A549 (cell line): Measurements from ENCODE around the gene CD8B. TPM values are rescaled to one million over a fixed set of nuclear protein-coding genes. Genes with fewer than 3 reads are reported as not detected.

Experiments
- ATAC-seq, 2 experiments: fragments of 200-7000 bp in 1 of 2; fragments of >200 bp in 1 of 2; cut with Nextera tagmentation in 1 of 2; cut with Tn5 transposase in 1 of 2; 3 replicates each; pipeline versions ENCODE4 v1.8.0 to v1.9.1; 2018 to 2020; ENCODE audit warnings: mild to moderate bottlenecking in 1 of 2, moderate library complexity in 1 of 2
- CTCF ChIA-PET: fragments of 300-600 bp; sonication (Branson Sonifier 250); formaldehyde crosslinking; extraction: SDS; loops from one replicate; lab custom pipeline; 2021; ENCODE audit warnings: antibody characterized with exemption, inconsistent platforms; lab: Yijun Ruan, JAX
- POLR2A ChIA-PET: fragments of 350-600 bp; formaldehyde crosslinking; extraction: SDS; loops from one replicate; lab custom pipeline; 2021; ENCODE audit warnings: antibody characterized with exemption, inconsistent platforms; lab: Yijun Ruan, JAX
- DNase-seq, 2 experiments: peaks; one replicate each; pipeline versions ENCODE4 v3.0.0 to v3.0.0-alpha.2; 2011 to 2016; ENCODE audit warnings: low read depth in 1 of 2, low spot score in 1 of 2
- FAIRE-seq: peaks from 2 replicates; lab custom pipeline; 2011; peaks lifted over from hg19 to GRCh38; lab: Jason Lieb, UNC
- H3K27ac ChIP-seq, 2 experiments: fragments of >200 bp; sonication (Bioruptor Twin); formaldehyde crosslinking; 3 replicates each; pipeline ENCODE4 v1.5.1; 2016 to 2017
- H3K4me1 ChIP-seq: fragments of >200 bp; sonication (Bioruptor Twin); formaldehyde crosslinking; 3 replicates; pipeline ENCODE4 v1.6.1; 2016
- H3K4me2 ChIP-seq: fragments of >200 bp; sonication (Bioruptor Twin); formaldehyde crosslinking; 3 replicates; pipeline ENCODE4 v1.6.1; 2016
- H3K4me3 ChIP-seq: fragments of >200 bp; sonication (Bioruptor Twin); formaldehyde crosslinking; 3 replicates; pipeline ENCODE4 v1.5.1; 2016
- H3K9me3 ChIP-seq: fragments of >200 bp; sonication (Bioruptor Twin); formaldehyde crosslinking; 3 replicates; pipeline ENCODE4 v1.6.1; 2016
- ATOH8 ChIP-seq: fragments of 250-450 bp; sonication (Bioruptor Pico); IDR thresholded peaks from 2 replicates; pipeline ENCODE4 v1.5.0; 2020; ENCODE audit warnings: low read depth, mild to moderate bottlenecking, moderate library complexity
- BHLHE40 ChIP-seq: IDR thresholded peaks from 2 replicates; pipeline ENCODE4 v1.6.1; 2012; ENCODE audit warnings: low read depth, low read length, inconsistent platforms
- CBX8 ChIP-seq: fragments of 200-600 bp; sonication (generic); IDR thresholded peaks from 2 replicates; pipeline ENCODE4 v1.6.1; 2016
- CEBPB ChIP-seq, 2 experiments: fragments of >200 bp in 1 of 2; sonication (Bioruptor Twin) in 1 of 2; formaldehyde crosslinking in 1 of 2; IDR thresholded peaks; 2 replicates each; pipeline ENCODE4 v1.6.1; 2012 to 2016
- CHD2 ChIP-seq: fragments of 150-350 bp; IDR thresholded peaks from 2 replicates; pipeline ENCODE4 v1.6.1; 2014; ENCODE audit warnings: low read length; ENCODE audit not compliant: partially characterized antibody
- EP300 ChIP-seq, 2 experiments: fragments of >200 bp; sonication (Bioruptor Twin); formaldehyde crosslinking; IDR thresholded peaks; 2 replicates in 1 of 2; 3 replicates in 1 of 2; pipeline ENCODE4 v1.6.1; 2016 to 2017
- ESRRA ChIP-seq: fragments of 150-350 bp; IDR thresholded peaks from 2 replicates; pipeline ENCODE4 v1.6.1; 2014; ENCODE audit warnings: mild to moderate bottlenecking, low read length, borderline replicate concordance
- FOSL2 ChIP-seq, 2 experiments: fragments of 450-650 bp in 1 of 2; fragments of >200 bp in 1 of 2; sonication (Bioruptor Twin) in 1 of 2; formaldehyde crosslinking; IDR thresholded peaks; 2 replicates each; pipeline versions ENCODE4 v1.5.0 to v1.6.1; 2016 to 2020; ENCODE audit warnings: mild to moderate bottlenecking in 1 of 2, moderate library complexity in 1 of 2
- FOXS1 ChIP-seq: fragments of 250-450 bp; sonication (Bioruptor Pico); IDR thresholded peaks from 2 replicates; pipeline ENCODE4 v1.5.0; 2020; ENCODE audit warnings: mild to moderate bottlenecking, moderate library complexity
- GATA3 ChIP-seq: IDR thresholded peaks from 2 replicates; pipeline ENCODE4 v1.6.1; 2012; ENCODE audit warnings: borderline replicate concordance
- HOXA7 ChIP-seq: fragments of 250-450 bp; sonication (Bioruptor Pico); IDR thresholded peaks from 2 replicates; pipeline ENCODE4 v1.5.0; 2020; ENCODE audit warnings: mild to moderate bottlenecking, moderate library complexity
- HOXB13 ChIP-seq: fragments of 250-450 bp; sonication (Bioruptor Pico); IDR thresholded peaks from 2 replicates; pipeline ENCODE4 v1.5.0; 2020; ENCODE audit warnings: low read depth, mild to moderate bottlenecking, moderate library complexity
- JUNB ChIP-seq: fragments of >200 bp; sonication (Bioruptor Twin); formaldehyde crosslinking; IDR thresholded peaks from 2 replicates; pipeline ENCODE4 v1.6.1; 2016
- MAX ChIP-seq: IDR thresholded peaks from 2 replicates; pipeline ENCODE4 v1.6.1; 2012
- MYC ChIP-seq: IDR thresholded peaks from 2 replicates; pipeline ENCODE4 v1.6.1; 2012; ENCODE audit warnings: mild to moderate bottlenecking, inconsistent platforms, low read length, improper control_type of control experiment, borderline replicate concordance
- PBX3 ChIP-seq: IDR thresholded peaks from 2 replicates; pipeline ENCODE4 v1.6.1; 2012
- PHF8 ChIP-seq: fragments of 200-600 bp; sonication (generic); IDR thresholded peaks from 2 replicates; pipeline ENCODE4 v1.6.1; 2016; ENCODE audit warnings: low read depth, mild to moderate bottlenecking, antibody characterized with exemption, moderate library complexity, borderline replicate concordance
- POLR2A ChIP-seq: IDR thresholded peaks from 2 replicates; pipeline ENCODE4 v1.6.1; 2012; ENCODE audit warnings: mild to moderate bottlenecking, low read length
- POLR2AphosphoS2 ChIP-seq: conservative IDR thresholded peaks from 2 replicates; pipeline ENCODE4 v1.6.1; 2012; ENCODE audit warnings: low read length, improper control_type of control experiment, inconsistent platforms
- RFX5 ChIP-seq: fragments of 450-650 bp; IDR thresholded peaks from 2 replicates; pipeline ENCODE4 v1.7.1; 2014; ENCODE audit warnings: antibody characterized with exemption, mild to moderate bottlenecking, moderate library complexity
- RNF2 ChIP-seq: fragments of 200-600 bp; sonication (generic); IDR thresholded peaks from 2 replicates; pipeline ENCODE4 v1.6.1; 2016; ENCODE audit warnings: low read depth, mild to moderate bottlenecking, antibody characterized with exemption, moderate library complexity, borderline replicate concordance
- SMC3 ChIP-seq: fragments of >200 bp; sonication (Bioruptor Twin); formaldehyde crosslinking; IDR thresholded peaks from 3 replicates; pipeline ENCODE4 v1.6.1; 2018; ENCODE audit warnings: inconsistent platforms
- SREBF2 ChIP-seq: fragments of 450-650 bp; IDR thresholded peaks from 2 replicates; pipeline ENCODE4 v1.6.1; 2014; ENCODE audit warnings: mild to moderate bottlenecking, moderate library complexity
- ZC3H11A ChIP-seq: fragments of 450-650 bp; IDR thresholded peaks from 2 replicates; pipeline ENCODE4 v1.6.1; 2014; ENCODE audit warnings: antibody characterized with exemption, mild to moderate bottlenecking
- ZSCAN20 ChIP-seq: fragments of 250-450 bp; sonication (Bioruptor Pico); IDR thresholded peaks from 2 replicates; pipeline ENCODE4 v1.8.0; 2022; ENCODE audit warnings: mild to moderate bottlenecking, moderate library complexity
- WGBS: methylation state at CpG from one replicate; pipeline ENCODE4 v1.1.6; 2017; ENCODE audit errors: missing lambda C conversion rate; 5-methylcytosine and 5-hydroxymethylcytosine counted together
- polyA plus RNA-seq, 4 experiments: library from polyadenylated mRNA; depleted of rRNA in 3 of 4; stranded (reverse); fragments of >200 nt; fragmentation: RNase III in 1 of 4; extraction: RNeasy Plus Mini Kit Qiagen cat#74134 plus additional on column Dnase treatment in 1 of 4; gene quantifications; 2 replicates in 3 of 4; 3 replicates in 1 of 4; pipeline ENCODE4 v1.2.3, GENCODE V29; 2011 to 2017
- TF ChIP-seq, protein P1 (sequence below): IDR thresholded peaks from 2 replicates; pipeline ENCODE4 v1.6.1; 2012; ENCODE audit warnings: low read depth, borderline replicate concordance
- TF ChIP-seq, protein P2 (sequence below): fragments of >200 bp; sonication (Bioruptor Twin); formaldehyde crosslinking; IDR thresholded peaks from 3 replicates; pipeline ENCODE4 v1.5.1; 2016
- TF ChIP-seq, protein P3 (sequence below): fragments of 150-350 bp; IDR thresholded peaks from 2 replicates; pipeline ENCODE4 v1.6.1; 2014; ENCODE audit warnings: low read depth, mild to moderate bottlenecking, low read length

Gene CD8B
- polyA plus RNA-seq, 2 of the 4 experiments (the other 2 are of a cell fraction): not detected

GRCh38 chr2:86832334-86833096, 29.2 kb downstream of the CD8B start:
- H3K9me3 ChIP-seq: no peaks in the 10 kb centered on the region
- TF ChIP-seq, protein P1, sequence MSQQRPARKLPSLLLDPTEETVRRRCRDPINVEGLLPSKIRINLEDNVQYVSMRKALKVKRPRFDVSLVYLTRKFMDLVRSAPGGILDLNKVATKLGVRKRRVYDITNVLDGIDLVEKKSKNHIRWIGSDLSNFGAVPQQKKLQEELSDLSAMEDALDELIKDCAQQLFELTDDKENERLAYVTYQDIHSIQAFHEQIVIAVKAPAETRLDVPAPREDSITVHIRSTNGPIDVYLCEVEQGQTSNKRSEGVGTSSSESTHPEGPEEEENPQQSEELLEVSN: no peak
- TF ChIP-seq HOXA7 (CRISPR knock-in tag) (no peak), FOSL2 (IDR thresholded peaks at IDR 0.05) (no peak), FOSL2 (CRISPR knock-in tag; IDR thresholded peaks at IDR 0.05) (no peak), JUNB (no peak), FOXS1 (CRISPR knock-in tag) (no peak), GATA3 (no peak), ZSCAN20 (no peak), SMC3 (no peak), ESRRA (no peak), EP300 (IDR thresholded peaks at IDR 0.05) (no peak), PBX3 (no peak), RNF2 (no peak), MYC (no peak), SREBF2 (no peak), RFX5 (no peak), ATOH8 (CRISPR knock-in tag) (no peak), CHD2 (no peak)
- TF ChIP-seq, protein P2, sequence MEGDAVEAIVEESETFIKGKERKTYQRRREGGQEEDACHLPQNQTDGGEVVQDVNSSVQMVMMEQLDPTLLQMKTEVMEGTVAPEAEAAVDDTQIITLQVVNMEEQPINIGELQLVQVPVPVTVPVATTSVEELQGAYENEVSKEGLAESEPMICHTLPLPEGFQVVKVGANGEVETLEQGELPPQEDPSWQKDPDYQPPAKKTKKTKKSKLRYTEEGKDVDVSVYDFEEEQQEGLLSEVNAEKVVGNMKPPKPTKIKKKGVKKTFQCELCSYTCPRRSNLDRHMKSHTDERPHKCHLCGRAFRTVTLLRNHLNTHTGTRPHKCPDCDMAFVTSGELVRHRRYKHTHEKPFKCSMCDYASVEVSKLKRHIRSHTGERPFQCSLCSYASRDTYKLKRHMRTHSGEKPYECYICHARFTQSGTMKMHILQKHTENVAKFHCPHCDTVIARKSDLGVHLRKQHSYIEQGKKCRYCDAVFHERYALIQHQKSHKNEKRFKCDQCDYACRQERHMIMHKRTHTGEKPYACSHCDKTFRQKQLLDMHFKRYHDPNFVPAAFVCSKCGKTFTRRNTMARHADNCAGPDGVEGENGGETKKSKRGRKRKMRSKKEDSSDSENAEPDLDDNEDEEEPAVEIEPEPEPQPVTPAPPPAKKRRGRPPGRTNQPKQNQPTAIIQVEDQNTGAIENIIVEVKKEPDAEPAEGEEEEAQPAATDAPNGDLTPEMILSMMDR: no peak
- CTCF ChIA-PET: interaction anchor here (2.3 kb wide), 1 partner anchor 24 kb away, joined by 9 read pairs; no protein-coding TSS in a partner anchor
- H3K4me1 ChIP-seq: peaks cover 6% of the 10 kb centered on the region; the same call in 2 of the 3 replicates
- DNase-seq: no peak
- FAIRE-seq: no peak
- H3K4me3 ChIP-seq: no peak overlapping the region
- H3K4me2 ChIP-seq: no peak overlapping the region
- POLR2A ChIA-PET: interaction anchor here (0.7 kb wide), 1 partner anchor 15 kb away, joined by 4 read pairs; no protein-coding TSS in a partner anchor
- ATAC-seq: no peak
- 81% methylated on average over 7 of the region's 7 CpGs for WGBS
- no peak overlapping the region for H3K27ac ChIP-seq

- Histone ChIP-seq H3K27ac (no peak overlapping the region), H3K4me1 (peaks cover under 1% of the 10 kb centered on the region; the same call in 2 of the 3 replicates), H3K4me2 (no peak overlapping the region), H3K9me3 (no peaks in the 10 kb centered on the region), H3K4me3 (no peak overlapping the region)
- DNase-seq (no peak), FAIRE-seq (no peak), ATAC-seq (no peak)
- ChIA-PET POLR2A (no interaction called here), CTCF (interaction anchor here (0.6 to 2.3 kb wide), 3 partner anchors 10 to 32 kb away, joined by 3 to 9 read pairs (median 3); no protein-coding TSS in a partner anchor)
- 78% methylated on average over 2 of the region's 2 CpGs for WGBS
- TF ChIP-seq MAX (no peak), RFX5 (no peak), FOSL2 (IDR thresholded peaks at IDR 0.05) (no peak), FOSL2 (CRISPR knock-in tag; IDR thresholded peaks at IDR 0.05) (no peak), CBX8 (no peak), BHLHE40 (no peak), POLR2A (no peak), POLR2AphosphoS2 (no peak), PHF8 (no peak), CEBPB (IDR thresholded peaks at IDR 0.05) (no peak), ZC3H11A (no peak), FOXS1 (CRISPR knock-in tag) (no peak), HOXB13 (CRISPR knock-in tag) (no peak)
- TF ChIP-seq, protein P3, sequence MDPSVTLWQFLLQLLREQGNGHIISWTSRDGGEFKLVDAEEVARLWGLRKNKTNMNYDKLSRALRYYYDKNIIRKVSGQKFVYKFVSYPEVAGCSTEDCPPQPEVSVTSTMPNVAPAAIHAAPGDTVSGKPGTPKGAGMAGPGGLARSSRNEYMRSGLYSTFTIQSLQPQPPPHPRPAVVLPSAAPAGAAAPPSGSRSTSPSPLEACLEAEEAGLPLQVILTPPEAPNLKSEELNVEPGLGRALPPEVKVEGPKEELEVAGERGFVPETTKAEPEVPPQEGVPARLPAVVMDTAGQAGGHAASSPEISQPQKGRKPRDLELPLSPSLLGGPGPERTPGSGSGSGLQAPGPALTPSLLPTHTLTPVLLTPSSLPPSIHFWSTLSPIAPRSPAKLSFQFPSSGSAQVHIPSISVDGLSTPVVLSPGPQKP: no peak
- TF ChIP-seq, protein P1: no peak
These were observed 30.1 kb downstream of the CD8B start for GRCh38 chr2:86831537-86831936.
